Inferior parietal cortex (tissue), 1 donor: Measurements from ENCODE around the gene ASIC4.

ENCODE experiments used
- DNase-seq: peaks from one replicate; pipeline ENCODE4 v3.0.0-alpha.2; 2016; ENCODE audit errors: extremely low spot score

Gene ASIC4

DNA sequence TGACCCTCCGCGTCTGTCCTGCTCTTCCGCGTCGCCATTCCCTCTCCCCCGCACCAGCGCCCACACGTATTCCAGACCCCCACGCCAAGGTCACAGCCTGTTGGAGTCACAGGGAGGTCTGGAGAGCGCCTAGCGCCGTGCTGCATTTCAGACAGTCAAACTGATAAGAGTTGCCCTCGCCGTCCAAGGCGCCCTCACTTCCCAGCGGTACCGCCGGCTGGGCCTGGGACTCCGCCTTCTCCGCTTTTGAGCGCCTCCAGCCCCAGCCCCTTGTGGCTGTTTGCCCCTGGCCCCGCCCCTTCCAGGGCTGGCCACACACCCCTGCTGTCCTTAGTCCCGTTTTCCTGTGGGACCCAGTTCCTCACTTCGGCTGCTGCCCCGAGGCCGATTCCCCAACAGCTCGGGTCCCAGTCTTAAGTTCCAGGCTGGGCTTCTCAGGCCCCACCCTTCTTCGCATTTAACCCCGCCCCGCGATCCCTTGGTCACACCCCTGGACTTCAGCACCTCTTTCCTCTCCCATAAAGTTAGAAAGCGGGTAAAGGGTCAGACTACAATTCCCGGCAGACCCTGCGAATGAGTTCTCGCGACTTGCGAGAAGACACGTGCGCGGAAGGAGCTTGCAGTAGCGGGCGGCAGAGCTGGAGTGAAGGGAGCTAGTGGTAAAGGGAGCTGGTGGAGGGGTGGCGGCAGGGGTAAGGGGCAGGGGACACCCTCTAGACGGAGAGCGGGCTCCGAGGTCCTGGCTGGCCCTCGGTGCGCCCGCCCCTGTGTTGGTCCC, 15.8 kb upstream of the ASIC4 start, which contains the start of gene GMPPA:
GMPPA (plus strand) TSS at position 612 of the 778 bp plus-strand sequence. CDS start 1,085 bp downstream, outside the sequence.
- DNase-seq, result peak; percentile 95

DNA sequence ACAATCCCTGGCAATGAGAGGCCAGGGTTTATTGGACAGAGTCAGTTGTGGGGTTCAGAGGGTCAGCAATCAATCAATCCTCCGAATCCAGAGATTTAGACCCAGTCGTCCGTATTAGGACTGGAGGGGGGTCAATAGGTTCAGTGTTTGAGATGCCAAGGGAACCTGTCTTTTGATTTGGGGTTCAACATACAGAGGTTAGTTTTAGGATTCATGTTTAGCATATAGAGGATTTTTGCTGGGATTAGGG, 15.3 kb upstream of the ASIC4 start:
- DNase-seq, result no peak

DNA sequence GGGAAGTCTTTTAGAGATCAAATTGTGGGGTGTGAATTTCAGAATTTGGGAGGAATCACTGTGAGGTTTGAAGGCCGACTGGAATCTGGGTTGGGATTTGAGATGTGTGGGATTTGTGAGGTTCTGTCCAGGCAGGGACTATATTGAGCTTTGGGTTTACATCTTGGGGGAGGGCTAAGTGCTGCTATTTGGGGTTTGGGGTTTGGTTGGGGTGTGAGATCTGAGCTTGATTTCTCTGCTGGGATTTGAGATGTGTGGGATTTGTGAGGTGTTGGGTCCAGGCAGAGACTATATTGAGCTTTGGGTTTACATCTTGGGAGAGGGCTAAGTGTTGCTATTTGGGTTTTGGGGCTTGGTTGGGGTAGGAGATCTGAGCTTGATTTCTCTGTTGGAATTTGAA, 14.7 kb upstream of the ASIC4 start:
- no peak for DNase-seq

DNA sequence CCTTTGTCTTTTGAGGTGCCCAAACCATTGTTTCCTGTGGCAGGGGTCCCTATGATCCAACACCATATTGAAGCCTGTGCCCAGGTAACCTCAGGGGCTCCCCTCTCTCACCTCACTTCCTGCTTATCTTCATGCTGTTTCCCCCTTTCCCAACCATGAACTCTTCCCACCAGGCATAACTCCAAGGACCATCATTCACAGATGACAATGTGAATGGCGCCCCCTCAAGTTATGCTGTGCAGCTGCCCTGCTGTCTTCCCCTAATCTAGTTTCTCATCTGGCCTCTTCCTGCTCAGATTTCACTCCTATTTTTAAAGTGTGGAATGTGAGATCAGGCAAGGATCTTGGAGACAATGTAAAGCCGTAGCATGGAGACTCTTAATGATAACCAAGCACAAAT, 14.1 kb upstream of the ASIC4 start:
- no peak for DNase-seq

DNA sequence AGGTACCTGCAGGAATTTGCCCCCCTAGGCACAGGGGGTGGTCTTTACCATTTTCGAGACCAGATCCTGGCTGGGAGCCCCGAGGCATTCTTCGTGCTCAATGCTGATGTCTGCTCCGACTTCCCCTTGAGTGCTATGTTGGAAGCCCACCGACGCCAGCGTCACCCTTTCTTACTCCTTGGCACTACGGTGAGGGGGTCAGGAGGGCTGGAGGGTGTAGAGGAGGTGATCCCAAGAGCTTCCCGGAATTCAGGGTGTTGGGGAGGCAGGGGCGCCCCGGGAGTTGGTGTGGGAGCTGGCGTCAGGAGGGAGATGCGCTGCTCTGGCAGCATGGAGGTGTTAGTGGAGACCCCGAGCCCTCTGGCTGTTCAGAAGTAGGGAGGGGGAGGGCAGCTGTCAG, 12.4 kb upstream of the ASIC4 start:
- DNase-seq, result no peak

DNA sequence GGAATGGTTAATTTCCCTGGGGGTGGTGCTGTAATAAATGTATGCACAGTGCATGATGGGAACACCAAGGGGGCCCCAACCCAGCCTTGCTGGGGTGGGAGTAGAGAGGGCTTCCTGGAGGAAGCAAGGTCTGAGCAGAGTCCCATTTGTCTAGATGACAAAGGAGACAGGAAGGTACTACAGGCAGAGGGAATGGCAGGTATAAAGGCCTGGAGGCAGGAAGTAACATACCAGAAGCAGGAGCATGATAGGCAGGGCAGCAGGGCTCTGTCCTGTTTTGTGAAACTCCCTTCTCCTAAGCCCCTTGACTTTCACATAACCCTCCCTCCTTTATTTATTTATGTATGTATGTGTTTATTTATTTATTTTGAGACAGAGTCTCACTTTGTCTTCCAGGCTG, 11.7 kb upstream of the ASIC4 start:
- DNase-seq, result no peak

DNA sequence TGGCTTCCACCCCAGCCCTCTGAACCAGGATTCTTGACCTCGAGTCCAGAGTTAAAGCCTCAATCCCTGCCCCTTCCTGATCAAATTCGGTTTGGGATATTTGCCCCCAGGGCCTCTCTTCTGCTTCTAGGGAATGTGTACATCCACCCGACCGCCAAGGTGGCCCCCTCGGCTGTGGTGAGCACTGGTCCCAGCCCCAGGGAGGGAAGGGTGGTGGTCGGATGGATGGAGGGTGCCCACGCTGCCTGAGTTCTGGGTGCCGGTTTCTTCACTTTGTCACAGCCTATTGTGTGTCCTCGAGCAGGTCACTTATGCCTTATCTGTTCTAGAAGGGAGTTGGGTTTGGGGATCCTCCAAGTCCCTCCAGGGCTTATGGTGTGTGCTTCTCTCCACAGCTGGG, 8.7 kb upstream of the ASIC4 start:
- no peak for DNase-seq

DNA sequence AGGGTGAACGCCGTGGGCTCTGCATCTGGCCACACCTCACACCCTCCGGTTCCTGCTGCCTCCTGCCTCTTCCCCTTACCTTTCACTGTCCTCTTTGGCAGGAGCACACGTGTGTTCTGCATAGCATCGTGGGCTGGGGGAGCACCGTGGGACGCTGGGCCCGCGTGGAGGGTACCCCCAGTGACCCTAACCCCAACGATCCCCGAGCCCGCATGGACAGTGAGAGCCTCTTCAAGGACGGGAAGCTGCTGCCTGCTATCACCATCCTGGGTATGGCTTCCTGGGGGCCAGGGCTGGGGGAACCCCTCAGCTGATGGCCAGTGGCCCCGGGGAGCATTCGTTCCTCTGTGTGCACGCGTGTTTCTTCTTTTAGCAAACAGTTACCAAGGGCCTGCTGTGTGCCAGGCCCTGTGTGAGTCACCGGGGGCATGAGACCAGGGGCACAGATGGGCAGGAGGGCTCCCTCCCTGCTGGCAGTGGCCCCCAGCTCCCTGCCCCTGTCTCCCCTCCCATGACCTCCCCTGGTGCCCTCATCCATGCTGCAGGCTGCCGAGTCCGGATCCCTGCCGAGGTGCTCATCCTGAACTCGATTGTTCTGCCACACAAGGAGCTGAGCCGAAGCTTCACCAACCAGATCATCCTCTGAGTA, 8.0 kb upstream of the ASIC4 start:
- DNase-seq, result no peak

DNA sequence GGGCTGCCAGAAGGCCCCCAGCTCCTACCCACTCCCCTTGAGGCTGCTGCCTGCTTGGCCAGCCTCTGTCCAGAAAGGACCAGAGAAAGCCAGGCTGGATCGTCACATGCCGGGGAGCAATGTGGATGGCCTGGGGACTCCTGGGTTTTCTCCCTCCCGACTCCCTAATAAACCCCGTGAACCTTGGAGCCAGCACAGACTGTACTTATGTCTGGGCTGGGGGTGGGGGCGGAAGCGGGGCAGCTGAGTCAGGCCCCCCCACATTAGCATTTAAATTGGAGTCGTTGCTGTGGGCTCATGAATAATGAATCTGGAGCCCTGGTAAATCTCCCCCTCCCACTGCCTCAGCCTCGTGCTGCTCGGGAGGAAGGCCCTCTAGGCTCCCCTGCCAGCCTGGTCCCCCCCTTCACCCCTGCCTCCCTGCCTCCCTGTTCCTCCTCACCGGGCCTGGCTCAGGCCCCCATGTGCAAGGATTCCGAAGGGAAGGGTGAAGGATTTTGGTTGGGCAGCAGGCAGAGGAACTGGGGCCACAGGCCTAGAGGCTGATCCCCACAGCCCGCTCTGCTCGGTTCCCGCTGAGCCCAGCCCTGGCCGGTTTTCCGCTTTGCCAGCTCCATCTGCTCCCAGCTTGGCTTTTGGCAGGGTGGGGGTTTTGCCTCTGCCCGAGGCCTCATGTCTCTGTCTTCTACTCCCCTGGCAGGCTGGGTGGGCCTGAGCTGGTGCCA, 7.3 kb upstream of the ASIC4 start:
- no peak for DNase-seq

DNA sequence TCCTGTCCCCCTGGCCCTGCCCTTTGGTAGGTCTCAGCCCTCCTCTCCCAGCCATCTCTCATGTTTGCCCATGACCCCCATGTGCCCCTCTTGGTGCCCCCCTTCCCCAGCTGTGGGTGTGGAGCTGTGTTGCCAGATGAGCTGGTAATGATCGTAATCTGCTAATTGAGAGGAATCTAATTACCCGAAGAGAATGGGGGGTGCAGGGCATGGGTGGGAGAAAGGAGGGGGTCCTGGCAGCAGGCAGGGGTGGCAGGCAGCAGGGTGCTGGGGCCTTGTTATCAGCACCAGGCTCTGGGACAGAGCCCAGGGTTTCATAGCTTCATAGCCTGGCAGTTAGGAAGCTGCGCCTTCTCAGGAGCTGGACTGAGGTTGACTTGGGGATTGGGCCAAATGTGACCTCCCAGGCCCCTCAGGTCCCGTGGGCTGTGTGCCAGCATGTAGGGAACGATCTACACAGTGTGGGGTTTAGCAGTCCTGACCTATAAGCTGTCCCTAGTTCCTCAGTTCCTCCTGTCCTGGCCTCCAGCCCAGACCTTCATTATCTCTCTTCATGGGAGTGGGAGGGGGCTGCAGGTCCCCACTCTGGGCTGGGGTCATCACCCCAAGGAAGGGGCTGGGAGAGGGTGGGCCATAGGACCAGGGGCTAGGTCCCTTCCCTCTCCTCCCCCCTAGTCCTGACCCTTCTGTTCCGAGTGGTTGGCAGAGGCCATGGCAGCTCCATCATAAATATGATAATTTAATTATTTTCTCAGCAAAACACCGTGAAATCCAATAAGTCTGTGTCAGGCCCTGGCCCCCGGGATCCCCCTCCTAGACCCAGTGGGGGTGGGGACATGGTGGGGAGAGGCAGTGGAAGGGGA, 6.5 kb upstream of the ASIC4 start:
- DNase-seq, result no peak

DNA sequence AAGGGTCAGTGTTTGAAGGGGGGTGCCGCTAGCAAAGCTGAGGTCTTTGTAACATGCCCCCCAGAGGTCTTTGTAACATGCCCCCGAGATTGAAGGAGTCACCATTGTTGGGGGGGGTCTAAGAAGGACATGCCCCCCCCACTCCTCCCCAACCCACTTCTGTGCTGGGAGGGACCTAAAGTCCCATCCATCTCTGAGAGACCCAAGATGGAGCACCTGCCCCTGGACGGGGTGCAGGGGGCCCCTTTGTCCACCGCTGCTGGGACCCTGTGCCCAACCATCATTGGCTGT, 5.9 kb upstream of the ASIC4 start:
- DNase-seq, result no peak

DNA sequence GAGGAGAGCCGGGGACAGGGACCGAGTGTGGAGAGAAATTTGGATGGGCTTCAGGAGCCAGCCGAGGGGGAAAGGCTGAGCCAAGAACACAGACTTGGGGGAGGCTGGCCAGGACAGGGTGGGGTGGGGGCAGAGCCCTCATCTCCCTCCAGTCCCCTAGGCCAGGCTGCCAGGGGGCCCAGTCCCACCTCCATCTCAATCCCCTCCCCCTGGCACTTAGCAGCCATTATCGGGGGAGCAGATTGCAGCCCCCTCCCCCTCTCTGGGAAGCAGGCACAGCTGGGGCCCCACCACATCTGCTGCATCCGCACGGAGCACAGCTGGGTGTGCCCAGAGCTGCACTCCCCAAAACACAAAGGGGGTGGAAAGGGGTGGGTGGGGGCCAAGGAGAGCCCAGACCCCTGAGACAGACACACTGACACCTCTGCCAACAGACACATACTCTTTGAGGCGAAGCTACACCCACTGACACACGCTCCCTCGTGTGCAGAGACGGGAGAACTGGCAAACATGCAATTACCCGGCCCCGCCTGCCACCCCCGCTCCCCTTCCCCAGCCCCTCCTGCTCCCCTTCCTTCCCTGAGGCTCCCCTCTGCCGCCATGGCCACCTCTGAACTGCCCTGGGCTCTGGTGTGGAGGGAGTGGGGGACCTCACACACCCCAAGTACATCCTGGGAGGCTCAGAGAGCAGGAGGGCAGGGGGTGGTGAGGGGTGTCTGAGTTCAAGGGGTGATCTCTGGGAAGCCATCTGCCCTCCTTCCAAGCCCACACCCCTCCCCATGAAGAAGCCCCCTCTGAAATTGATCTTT, 5.1 kb upstream of the ASIC4 start:
- DNase-seq, result no peak

DNA sequence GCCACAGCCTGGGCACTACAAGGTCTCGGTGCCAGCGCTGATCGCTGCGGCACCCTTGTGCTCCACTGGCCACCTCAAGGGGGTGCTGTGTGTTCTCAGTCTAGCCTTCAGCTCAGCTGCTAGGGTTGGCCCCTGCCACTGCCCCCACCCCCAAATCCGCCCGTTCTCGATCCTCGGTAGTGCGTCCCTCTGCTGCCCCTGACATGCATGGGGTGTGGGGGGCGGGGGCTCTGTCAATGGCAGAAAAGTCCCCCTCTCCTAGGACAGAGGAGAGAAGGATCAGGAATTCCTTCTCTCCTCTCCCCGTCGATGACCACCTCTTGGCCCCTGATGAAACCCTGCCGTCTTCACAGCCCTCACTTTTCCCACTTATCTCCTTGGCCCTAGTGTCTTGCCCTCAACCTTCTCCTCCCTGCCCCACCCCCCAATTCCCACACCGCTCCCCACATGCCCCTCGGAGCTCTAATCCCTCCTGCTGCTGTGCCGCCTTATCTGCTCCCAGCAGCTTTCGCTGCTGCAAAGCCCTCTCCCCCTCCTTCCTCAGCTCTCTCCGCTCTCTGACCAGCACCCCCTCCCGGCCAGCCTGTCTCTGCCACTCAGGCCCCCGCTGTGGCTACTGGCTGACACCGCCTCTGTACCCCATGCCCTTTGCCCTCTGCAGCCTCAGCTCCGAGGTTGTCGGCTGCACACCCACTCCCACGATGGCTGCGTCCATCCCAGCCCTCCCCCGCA, 4.3 kb upstream of the ASIC4 start:
- peak; percentile 67 for DNase-seq

DNA sequence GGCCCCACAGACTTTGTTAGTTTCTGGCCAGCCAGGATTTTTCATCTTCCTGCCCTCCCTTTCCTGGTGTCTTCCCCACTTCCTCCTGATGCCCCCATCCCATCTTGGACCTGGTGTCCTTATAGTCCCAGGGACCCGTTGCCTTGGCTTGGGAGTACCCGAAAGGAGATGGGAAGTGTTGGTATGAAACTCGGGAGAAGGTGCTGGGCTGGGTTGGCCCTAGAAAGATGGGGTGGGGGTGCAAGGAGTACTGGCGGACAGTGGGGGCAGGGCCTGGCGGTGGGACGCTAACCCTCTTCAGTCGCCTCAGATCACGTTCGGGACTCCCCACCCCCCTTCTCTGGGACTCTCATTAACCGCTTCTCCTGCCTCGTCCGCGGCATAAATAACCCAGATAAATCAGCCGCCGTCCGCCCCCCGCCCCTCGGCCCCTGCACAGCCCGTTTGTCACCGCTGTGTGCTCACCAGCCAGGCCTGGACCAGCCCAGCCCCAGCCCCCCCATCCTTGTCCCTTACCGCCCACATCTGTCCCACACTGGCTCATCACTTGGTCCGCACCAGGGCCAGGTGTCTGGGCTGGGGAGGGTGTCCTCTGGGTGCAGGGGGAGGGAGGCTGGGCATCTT, 3.7 kb upstream of the ASIC4 start:
- DNase-seq, result no peak

DNA sequence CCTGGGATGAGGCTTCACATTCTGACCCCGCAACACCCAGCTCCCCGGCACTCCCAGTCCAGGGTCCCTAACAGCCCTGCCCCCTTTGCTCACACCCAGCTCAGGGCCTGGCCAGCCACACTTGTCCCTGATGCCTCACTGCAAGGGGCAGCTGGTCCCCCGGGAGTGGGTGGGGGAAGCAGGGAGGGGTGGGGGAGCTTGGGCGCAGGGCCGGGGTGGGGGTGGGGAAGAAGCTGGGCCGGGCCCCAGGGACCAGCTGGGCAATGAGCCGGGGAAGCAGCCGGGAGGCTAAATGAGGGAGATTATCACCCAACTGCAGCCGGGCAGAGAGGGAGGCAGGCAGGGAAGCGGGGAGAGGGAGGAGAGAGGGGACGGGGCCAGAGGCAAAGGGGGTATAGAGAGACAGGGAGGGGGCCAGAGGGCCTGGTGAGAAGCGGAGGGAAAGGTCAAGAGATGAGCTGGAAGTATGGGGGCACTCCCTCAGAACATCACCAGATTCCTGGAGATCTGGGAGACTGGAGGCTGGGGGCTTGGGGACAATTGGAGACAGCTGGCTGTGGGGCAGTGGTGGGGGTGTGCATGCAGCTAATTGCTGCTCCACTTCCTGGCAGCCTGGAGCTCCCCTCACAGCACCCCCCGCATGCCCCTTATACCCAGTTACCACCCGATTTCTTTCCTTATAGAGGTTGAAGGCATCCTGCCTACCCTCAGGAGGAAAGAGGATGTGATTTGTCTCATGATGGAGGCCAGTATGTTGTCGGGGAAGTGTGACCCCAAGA, 2.5 kb upstream of the ASIC4 start:
- no peak for DNase-seq

DNA sequence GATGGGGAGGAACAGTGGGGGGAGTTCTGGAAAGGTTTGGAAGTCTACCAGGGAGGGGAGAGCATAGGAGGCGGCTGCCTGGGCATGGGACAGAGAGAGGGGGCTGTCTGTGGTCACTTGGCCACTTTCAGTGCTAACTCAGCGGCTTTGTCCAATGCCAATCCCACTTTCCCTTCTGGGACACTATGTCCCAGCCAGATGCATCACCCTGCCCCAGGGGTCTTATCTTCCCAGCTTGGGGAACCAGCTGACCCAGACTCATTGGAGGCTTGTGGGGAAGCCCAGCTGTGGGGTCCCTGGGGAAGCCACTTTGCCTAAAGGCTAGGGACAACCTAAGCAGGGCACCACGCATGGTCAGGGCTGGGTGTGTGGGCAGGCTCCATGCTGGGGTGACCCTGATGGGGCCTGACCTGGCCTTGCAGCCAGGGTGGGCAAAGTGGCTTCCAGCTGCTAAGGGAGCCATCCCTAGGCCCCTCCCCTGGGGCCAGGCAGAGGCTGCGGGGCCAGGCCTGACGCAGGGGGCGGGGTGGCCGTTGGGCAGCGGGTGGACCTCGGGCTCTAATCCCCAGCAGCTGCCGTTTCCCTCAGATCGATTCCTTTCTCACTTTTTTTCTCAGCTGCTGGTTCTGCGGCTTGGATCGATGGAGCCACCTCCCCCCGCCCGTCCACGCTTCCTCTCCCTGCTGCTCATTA, 1.6 kb upstream of the ASIC4 start:
- DNase-seq, result no peak

DNA sequence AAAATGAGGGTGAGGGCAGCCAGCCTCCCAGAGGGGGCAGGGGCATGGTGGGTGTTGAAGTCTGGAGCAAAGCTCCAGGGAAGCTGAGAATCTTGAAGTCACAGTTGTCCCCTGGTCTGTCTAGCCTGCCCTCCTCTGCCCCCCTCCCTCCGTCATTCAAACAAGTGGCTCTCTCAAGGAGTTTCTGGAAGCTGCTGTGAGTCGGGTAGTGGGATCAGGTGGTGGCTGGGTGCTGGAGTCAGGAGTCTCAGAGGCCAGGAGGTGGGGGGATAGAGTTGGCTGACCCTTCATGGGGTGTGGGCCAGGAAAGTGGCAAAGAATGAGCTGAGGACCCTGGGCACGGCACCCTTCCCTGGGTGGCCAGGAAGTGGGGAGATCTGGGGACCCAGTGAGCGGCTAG, 495 bp upstream of the ASIC4 start:
- DNase-seq, result no peak

DNA sequence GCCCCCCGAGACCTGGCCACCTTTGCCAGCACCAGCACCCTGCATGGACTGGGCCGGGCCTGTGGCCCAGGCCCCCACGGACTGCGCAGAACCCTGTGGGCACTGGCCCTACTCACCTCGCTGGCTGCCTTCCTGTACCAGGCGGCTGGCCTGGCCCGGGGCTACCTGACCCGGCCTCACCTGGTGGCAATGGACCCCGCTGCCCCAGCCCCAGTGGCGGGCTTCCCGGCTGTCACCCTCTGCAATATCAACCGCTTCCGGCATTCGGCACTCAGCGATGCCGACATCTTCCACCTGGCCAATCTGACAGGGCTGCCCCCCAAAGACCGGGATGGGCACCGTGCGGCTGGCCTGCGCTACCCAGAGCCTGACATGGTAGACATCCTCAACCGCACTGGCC, 554 bp downstream of the ASIC4 start:
- DNase-seq, result no peak
